NT2/D1 (cell line): Measurements from ENCODE around the gene COX6A2.

Experiments
- DNase-seq: peaks from one replicate; pipeline ENCODE4 v3.0.0-alpha.2; 2011; ENCODE audit warnings: low read depth, low spot score
- H3K27me3 ChIP-seq: 2 replicates; pipeline ENCODE4 v1.6.0; 2011; ENCODE audit warnings: mild to moderate bottlenecking; ENCODE audit not compliant: insufficient read length, insufficient read depth
- H3K36me3 ChIP-seq: 2 replicates; pipeline ENCODE4 v1.6.1; 2011; ENCODE audit warnings: mild to moderate bottlenecking, low read length, mixed read lengths; ENCODE audit not compliant: insufficient read depth, insufficient read length
- H3K4me1 ChIP-seq: 2 replicates; pipeline ENCODE4 v1.5.1; 2011; ENCODE audit not compliant: insufficient read depth, insufficient read length
- H3K4me3 ChIP-seq: 2 replicates; pipeline ENCODE4 v1.5.1; 2011; ENCODE audit warnings: low read depth; ENCODE audit not compliant: insufficient read length
- H3K9ac ChIP-seq: 2 replicates; pipeline ENCODE4 v1.6.0; 2011; ENCODE audit warnings: low read depth; ENCODE audit not compliant: insufficient read length
- H3K9me3 ChIP-seq: 2 replicates; pipeline ENCODE4 v1.5.1; 2011; ENCODE audit warnings: mild to moderate bottlenecking, low read length; ENCODE audit not compliant: insufficient read depth
- SUZ12 ChIP-seq: IDR thresholded peaks from 2 replicates; pipeline ENCODE4 v1.6.1; 2011; ENCODE audit not compliant: insufficient read length, insufficient read depth; ENCODE audit errors: extremely low read depth
- YY1 ChIP-seq: IDR thresholded peaks from 2 replicates; pipeline ENCODE4 v1.6.1; 2011; ENCODE audit not compliant: insufficient read length, insufficient read depth
- ZNF274 ChIP-seq: IDR thresholded peaks from 2 replicates; pipeline ENCODE4 v1.6.1; 2011; ENCODE audit warnings: mild to moderate bottlenecking, low read depth, low read length

COX6A2 gene

GRCh38 chr16:31429796-31430195 lies 1.6 kb upstream of the COX6A2 start:
- H3K9me3 ChIP-seq: no peaks in the 10 kb centered on the region
- TF ChIP-seq SUZ12 (no peak), YY1 (no peak), ZNF274 (no peak)

DNA sequence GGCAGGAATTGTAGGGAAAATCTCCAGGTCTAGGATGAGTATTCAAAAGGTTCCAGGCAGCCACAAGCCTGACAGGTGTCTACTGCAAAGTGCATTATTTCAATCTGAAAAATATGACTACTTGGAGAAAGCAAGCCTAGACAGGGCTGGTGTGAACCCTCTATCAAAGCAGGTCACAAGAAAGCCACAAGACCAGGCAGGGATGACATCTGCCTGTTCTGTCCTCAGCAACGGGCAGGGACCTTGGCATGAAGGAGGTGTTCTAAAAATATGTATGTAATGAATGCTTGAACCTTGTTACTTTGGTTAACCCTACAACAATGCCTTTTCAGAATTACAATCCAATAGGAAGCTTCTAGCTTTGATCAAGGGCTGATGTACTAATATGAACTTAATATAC lies 1.2 kb upstream of the COX6A2 start:
- H3K36me3 ChIP-seq: no peaks in the 10 kb centered on the region
- TF ChIP-seq YY1 (no peak), ZNF274 (no peak), SUZ12 (no peak)
- no peak for DNase-seq
- no peak overlapping the region for H3K9ac ChIP-seq
- H3K9me3 ChIP-seq: no peaks in the 10 kb centered on the region
- no peak overlapping the region for H3K4me3 ChIP-seq
- H3K4me1 ChIP-seq: no peaks in the 10 kb centered on the region
- H3K27me3 ChIP-seq: no peaks in the 10 kb centered on the region

More at GRCh38 chr16:31429796-31430195, 1.6 kb upstream of the COX6A2 start:
- DNase-seq: no peak
- Histone ChIP-seq H3K4me1 (no peaks in the 10 kb centered on the region), H3K27me3 (no peaks in the 10 kb centered on the region), H3K36me3 (no peaks in the 10 kb centered on the region), H3K9ac (no peak overlapping the region), H3K4me3 (no peak overlapping the region)

- no peaks in the 10 kb centered on the region for H3K36me3 ChIP-seq
- no peak for DNase-seq
- TF ChIP-seq YY1 (no peak), SUZ12 (no peak), ZNF274 (no peak)
- no peak overlapping the region for H3K9ac ChIP-seq
- H3K4me1 ChIP-seq: no peaks in the 10 kb centered on the region
- no peaks in the 10 kb centered on the region for H3K9me3 ChIP-seq
- no peaks in the 10 kb centered on the region for H3K27me3 ChIP-seq
- H3K4me3 ChIP-seq: no peak overlapping the region
These were observed 583 bp upstream of the COX6A2 start for GRCh38 chr16:31428638-31429247.

DNA sequence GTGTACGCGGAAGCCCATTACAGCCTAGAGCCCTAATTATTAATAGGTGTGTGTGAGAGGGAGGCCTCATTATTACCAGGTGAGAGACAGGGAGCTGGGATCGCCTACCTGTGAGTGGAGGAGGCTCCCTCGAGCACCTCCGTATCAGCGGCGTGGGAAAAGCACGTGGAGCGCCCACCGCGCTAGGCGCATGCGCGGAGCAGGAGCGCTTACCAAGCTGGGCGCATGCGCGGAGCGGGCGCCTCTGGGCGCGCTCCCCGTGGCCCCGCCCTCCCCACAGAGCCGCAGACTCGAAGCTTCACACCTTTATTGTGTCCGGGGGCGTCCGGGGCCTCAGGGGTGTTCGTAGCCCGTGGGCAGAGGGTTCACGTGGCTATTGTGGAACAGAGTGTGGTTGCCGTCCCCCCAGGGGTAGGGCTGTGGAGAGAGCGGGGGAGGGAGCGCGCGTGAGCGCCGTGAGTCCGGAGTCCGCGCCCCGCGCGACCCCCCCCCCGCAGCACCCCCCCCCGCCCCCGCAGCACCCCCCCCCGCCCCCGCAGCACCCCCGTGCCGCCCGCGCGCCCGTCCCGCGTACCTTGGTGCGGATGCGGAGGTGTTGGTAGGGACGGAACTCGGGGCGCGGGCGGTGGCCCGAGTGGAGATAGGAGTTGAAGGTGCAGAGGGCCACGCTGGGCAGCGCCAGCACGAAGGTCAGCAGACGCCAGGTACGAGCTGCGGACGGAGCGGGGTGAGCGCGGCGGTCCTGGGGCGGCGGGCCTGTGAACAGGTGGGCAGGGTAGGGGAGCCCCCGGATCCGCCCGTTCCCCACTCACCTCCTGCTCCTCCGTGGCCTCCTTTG lies 500 bp downstream of the COX6A2 start:
- H3K4me1 ChIP-seq: no peaks in the 10 kb centered on the region
- H3K4me3 ChIP-seq: no peak overlapping the region
- no peaks in the 10 kb centered on the region for H3K9me3 ChIP-seq
- H3K27me3 ChIP-seq: no peaks in the 10 kb centered on the region
- TF ChIP-seq YY1: no peak
- no peak for TF ChIP-seq SUZ12
- no peak for TF ChIP-seq ZNF274
- DNase-seq: peak; percentile 18
- H3K36me3 ChIP-seq: no peaks in the 10 kb centered on the region
- no peak overlapping the region for H3K9ac ChIP-seq

DNA sequence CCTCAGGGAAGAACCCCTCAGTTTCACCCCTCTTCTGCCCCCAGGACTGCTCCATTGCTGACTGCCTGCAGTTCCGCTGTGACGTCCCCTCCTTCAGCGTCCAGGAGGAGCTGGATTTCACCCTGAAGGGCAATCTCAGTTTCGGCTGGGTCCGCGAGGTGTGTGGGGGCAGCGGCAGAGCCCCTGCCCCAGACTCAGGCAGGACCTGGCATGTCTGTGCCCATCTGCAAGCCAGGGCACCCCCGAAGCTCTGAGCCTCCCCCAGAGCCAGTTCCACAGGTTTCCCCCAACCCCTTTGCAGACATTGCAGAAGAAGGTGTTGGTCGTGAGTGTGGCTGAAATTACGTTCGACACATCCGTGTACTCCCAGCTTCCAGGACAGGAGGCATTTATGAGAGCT lies 4.4 kb downstream of the COX6A2 start:
- H3K9me3 ChIP-seq: peaks cover 5% of the 10 kb centered on the region; the same call in 1 of the 2 replicates
- DNase-seq: no peak
- no peak overlapping the region for H3K4me3 ChIP-seq
- TF ChIP-seq ZNF274: no peak
- no peak for TF ChIP-seq YY1
- TF ChIP-seq SUZ12: no peak
- H3K36me3 ChIP-seq: no peaks in the 10 kb centered on the region
- no peaks in the 10 kb centered on the region for H3K4me1 ChIP-seq
- H3K27me3 ChIP-seq: no peaks in the 10 kb centered on the region
- no peak overlapping the region for H3K9ac ChIP-seq

GRCh38 chr16:31423241-31423640 lies 4.9 kb downstream of the COX6A2 start:
- H3K4me1 ChIP-seq: no peaks in the 10 kb centered on the region
- TF ChIP-seq YY1 (no peak), SUZ12 (no peak), ZNF274 (no peak)
- no peak for DNase-seq
- no peaks in the 10 kb centered on the region for H3K27me3 ChIP-seq
- H3K9ac ChIP-seq: no peak overlapping the region
- no peak overlapping the region for H3K4me3 ChIP-seq
- no peaks in the 10 kb centered on the region for H3K36me3 ChIP-seq
- peaks cover 5% of the 10 kb centered on the region; the same call in 1 of the 2 replicates for H3K9me3 ChIP-seq

- TF ChIP-seq YY1 (no peak), ZNF274 (peak; percentile 69)
- no peaks in the 10 kb centered on the region for H3K27me3 ChIP-seq
- no peaks in the 10 kb centered on the region for H3K36me3 ChIP-seq
- DNase-seq: no peak
- no peaks in the 10 kb centered on the region for H3K4me1 ChIP-seq
- H3K9me3 ChIP-seq: peaks cover 17% of the 10 kb centered on the region; the same call in 1 of the 2 replicates
- no peak overlapping the region for H3K9ac ChIP-seq
- H3K4me3 ChIP-seq: no peak overlapping the region
These were observed 6.6 kb downstream of the COX6A2 start for GRCh38 chr16:31421587-31421986.

- DNase-seq: no peak
- Histone ChIP-seq H3K27me3 (no peaks in the 10 kb centered on the region), H3K4me1 (peaks cover 3% of the 10 kb centered on the region), H3K9me3 (peaks cover 17% of the 10 kb centered on the region; the same call in 1 of the 2 replicates), H3K36me3 (no peaks in the 10 kb centered on the region), H3K9ac (no peak overlapping the region), H3K4me3 (no peak overlapping the region)
- TF ChIP-seq SUZ12: no peak
- TF ChIP-seq YY1: no peak
- TF ChIP-seq ZNF274: no peak
These were observed 8.1 kb downstream of the COX6A2 start for GRCh38 chr16:31420037-31420436.
